SH-SY5Y (cell line): ENCODE data around the gene WDR49.

Experiments
- GATA2 ChIP-seq: IDR thresholded peaks from 2 replicates; pipeline ENCODE4 v1.6.1; 2011; ENCODE audit warnings: mild to moderate bottlenecking, low read depth, low read length
- GATA3 ChIP-seq: IDR thresholded peaks from 2 replicates; pipeline ENCODE4 v1.6.1; 2011; ENCODE audit warnings: low read depth, mild to moderate bottlenecking, low read length, moderate library complexity

- no peak for TF ChIP-seq GATA3
- no peak for TF ChIP-seq GATA2
These were observed 9.2 kb upstream of the WDR49 start for GRCh38 chr3:167662919-167663400.
